Ishikawa (cell line): ENCODE measurements around the gene ADGRL2.

Experiments
- CEBPB ChIP-seq: IDR thresholded peaks from 2 replicates; pipeline ENCODE4 v1.6.1; 2012
- CREB1 ChIP-seq: IDR thresholded peaks from 2 replicates; pipeline ENCODE4 v1.6.1; 2012; ENCODE audit warnings: low read depth
- EGR1 ChIP-seq: IDR thresholded peaks from 2 replicates; pipeline ENCODE4 v1.6.1; 2012
- EP300 ChIP-seq: IDR thresholded peaks from 2 replicates; pipeline ENCODE4 v1.6.1; 2012; ENCODE audit warnings: borderline replicate concordance
- FOXM1 ChIP-seq: IDR thresholded peaks from 2 replicates; pipeline ENCODE4 v1.6.1; 2012; ENCODE audit warnings: low read depth, borderline replicate concordance
- MAX ChIP-seq: IDR thresholded peaks from 2 replicates; pipeline ENCODE4 v1.6.1; 2012
- NFIC ChIP-seq: IDR thresholded peaks from 2 replicates; pipeline ENCODE4 v1.6.1; 2012
- RAD21 ChIP-seq: IDR thresholded peaks from 2 replicates; pipeline ENCODE4 v1.6.1; 2012; ENCODE audit warnings: low read depth
- REST ChIP-seq: IDR thresholded peaks from 2 replicates; pipeline ENCODE4 v1.6.1; 2012; ENCODE audit warnings: low read depth, mild to moderate bottlenecking
- TAF1 ChIP-seq: IDR thresholded peaks from 2 replicates; pipeline ENCODE4 v1.6.1; 2012; ENCODE audit warnings: low read depth, mild to moderate bottlenecking
- TCF12 ChIP-seq: IDR thresholded peaks from 2 replicates; pipeline ENCODE4 v1.6.1; 2012; ENCODE audit warnings: low read depth
- TEAD4 ChIP-seq: IDR thresholded peaks from 2 replicates; pipeline ENCODE4 v1.6.1; 2012
- USF1 ChIP-seq: IDR thresholded peaks from 2 replicates; pipeline ENCODE4 v1.6.1; 2012
- YY1 ChIP-seq: IDR thresholded peaks from 2 replicates; pipeline ENCODE4 v1.6.1; 2012; ENCODE audit warnings: low read depth
- ZBTB7A ChIP-seq: IDR thresholded peaks from 2 replicates; pipeline ENCODE4 v1.6.1; 2012; ENCODE audit warnings: low read depth

Gene ADGRL2

GRCh38 chr1:81978945-81979344 lies 178.2 kb downstream of the ADGRL2 start:
- TF ChIP-seq TAF1: no peak
- TF ChIP-seq TCF12: no peak
- TF ChIP-seq EP300: no peak
- no peak for TF ChIP-seq FOXM1
- no peak for TF ChIP-seq CEBPB
- TF ChIP-seq CREB1: no peak

GRCh38 chr1:81982523-81982922 lies 181.8 kb downstream of the ADGRL2 start:
- TF ChIP-seq YY1 (no peak), FOXM1 (no peak), USF1 (no peak), CEBPB (no peak), TCF12 (no peak), TEAD4 (no peak), EGR1 (no peak), REST (no peak), MAX (no peak), CREB1 (no peak), NFIC (no peak), EP300 (no peak), ZBTB7A (no peak), RAD21 (no peak), TAF1 (no peak)

GRCh38 chr1:81989524-81989923 lies 188.8 kb downstream of the ADGRL2 start:
- TF ChIP-seq EGR1 (no peak), CEBPB (no peak), REST (no peak), CREB1 (no peak), TEAD4 (no peak), FOXM1 (no peak), YY1 (no peak), RAD21 (no peak), TAF1 (no peak), NFIC (no peak), EP300 (no peak)

- TF ChIP-seq ZBTB7A (no peak), TEAD4 (no peak), FOXM1 (no peak)
These were observed 189.5 kb downstream of the ADGRL2 start for GRCh38 chr1:81990241-81990640.

- no peak for TF ChIP-seq USF1
- no peak for TF ChIP-seq TEAD4
- TF ChIP-seq ZBTB7A: no peak
- TF ChIP-seq FOXM1: no peak
- no peak for TF ChIP-seq CREB1
- TF ChIP-seq TCF12: no peak
- no peak for TF ChIP-seq EGR1
- no peak for TF ChIP-seq EP300
- TF ChIP-seq REST: no peak
- no peak for TF ChIP-seq CEBPB
- no peak for TF ChIP-seq YY1
These were observed 197.4 kb downstream of the ADGRL2 start for GRCh38 chr1:81998165-81998564.
